GM18499 (cell line): ENCODE data around the gene DCAF10.
"Not testable (repeated sequence)": the region's sequence is repeated elsewhere in the genome, so short reads cannot be mapped to it uniquely, and the experiment has no call there.

Experiments
- ATAC-seq: cut with Tn5 transposase; IDR thresholded peaks from one replicate; pipeline ENCODE4 v1.9.1; 2021; ENCODE audit warnings: moderate number of reproducible peaks; ENCODE audit not compliant: insufficient read depth, unreplicated experiment

DCAF10 gene

DNA sequence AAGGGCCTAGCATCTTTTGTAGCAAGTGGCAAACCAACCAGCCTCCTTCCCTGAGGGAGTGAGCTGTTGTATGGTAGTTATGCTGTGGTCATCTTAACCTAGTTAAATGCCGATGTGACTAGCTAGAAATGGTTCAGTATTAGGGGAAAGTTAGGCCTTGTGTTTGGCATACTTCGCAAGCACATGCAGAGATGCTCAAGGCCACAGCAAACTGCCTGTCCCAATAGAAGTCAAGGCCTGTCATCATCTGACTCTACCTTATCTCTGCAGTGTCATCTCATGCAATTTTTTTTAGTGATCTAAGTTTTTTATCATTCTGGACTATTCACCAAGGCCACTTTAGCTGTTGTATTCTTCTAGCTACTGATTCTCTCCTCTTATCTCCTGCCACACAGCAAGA is 10.5 kb upstream of the DCAF10 start:
- no peak for ATAC-seq

DNA sequence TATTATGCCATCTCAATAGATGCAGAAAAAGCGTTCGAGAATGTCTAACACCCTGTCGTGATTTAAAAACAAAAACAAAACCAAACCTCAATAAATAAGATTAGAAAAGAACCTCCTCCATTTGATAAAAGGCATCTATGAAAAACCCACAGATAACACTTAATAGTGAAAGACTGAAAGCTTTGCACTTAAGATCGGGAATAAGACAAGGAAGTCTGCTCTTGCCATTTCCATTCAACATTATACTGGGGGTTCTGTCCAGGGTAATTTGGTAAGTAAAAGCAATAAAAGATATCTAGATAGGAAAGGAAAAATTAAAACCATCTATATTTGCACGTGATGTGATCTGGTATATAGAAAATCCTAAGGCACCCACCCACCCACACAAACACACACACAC is 8.5 kb upstream of the DCAF10 start:
- ATAC-seq: no peak

DNA sequence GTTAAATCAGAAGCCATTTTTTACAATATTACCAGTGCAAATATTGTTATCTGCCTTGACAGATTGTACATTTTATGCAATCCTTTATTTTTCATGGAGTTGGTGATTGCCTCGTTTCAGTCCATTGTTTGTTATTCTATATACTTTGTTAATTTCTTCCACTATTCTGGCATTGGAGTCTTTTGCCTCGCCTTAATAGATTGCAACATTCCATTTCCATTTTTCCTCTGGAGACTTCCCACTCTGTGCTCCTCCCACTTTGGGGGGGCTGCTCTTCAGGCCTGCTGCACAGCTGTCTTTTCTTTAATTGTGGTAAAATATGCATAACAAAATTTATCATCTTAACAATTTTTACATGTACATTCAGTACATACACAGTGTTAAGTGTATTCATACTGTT is 4.4 kb upstream of the DCAF10 start:
- no peak for ATAC-seq

DNA sequence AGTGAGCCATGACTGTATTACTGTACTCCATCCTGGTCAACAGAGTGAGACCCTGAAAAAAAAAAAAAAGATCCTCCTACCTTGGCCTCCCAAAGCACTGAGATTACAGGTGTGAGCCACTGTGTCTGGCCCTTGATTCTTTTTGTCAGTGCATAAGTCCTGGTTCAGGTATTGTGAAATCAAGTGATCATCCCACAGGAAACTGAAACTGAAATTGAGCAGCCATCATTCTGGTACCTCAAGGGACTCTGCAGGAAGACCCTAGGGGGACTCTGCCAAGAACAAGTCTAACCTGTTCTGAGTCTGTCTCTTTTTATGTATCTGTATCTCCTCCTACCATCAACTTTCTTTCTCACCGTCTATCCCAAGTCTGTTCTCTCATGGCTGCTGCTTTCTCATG is 1.9 kb upstream of the DCAF10 start:
- no peak for ATAC-seq

DNA sequence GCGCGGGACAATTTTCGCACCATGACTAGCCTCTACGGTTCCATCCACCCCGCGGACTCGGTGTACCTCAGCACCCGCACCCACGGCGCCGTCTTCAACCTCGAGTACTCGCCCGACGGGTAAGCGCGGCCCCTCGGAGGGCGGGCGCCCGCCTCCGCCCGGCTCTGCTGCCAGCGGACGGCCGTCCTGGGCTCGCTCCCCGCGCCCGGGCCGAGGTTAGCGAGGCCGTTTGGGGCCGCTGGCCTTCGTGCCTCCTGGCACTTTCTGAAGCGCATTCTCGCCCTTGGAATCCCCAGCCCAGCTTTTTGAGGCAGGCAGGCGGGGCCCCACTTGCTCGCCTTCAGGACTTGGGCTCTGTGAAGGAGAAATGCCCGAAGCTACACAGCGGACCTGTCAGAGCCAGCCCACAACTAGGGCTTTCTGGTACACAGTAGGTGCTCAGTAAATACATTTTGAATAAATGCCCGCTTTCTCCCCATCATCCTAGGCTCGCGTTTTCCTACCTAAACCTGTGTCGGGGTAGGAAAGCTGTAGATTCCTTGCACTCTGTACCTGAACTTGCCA is 772 bp downstream of the DCAF10 start:
- peak; percentile 14 for ATAC-seq

DNA sequence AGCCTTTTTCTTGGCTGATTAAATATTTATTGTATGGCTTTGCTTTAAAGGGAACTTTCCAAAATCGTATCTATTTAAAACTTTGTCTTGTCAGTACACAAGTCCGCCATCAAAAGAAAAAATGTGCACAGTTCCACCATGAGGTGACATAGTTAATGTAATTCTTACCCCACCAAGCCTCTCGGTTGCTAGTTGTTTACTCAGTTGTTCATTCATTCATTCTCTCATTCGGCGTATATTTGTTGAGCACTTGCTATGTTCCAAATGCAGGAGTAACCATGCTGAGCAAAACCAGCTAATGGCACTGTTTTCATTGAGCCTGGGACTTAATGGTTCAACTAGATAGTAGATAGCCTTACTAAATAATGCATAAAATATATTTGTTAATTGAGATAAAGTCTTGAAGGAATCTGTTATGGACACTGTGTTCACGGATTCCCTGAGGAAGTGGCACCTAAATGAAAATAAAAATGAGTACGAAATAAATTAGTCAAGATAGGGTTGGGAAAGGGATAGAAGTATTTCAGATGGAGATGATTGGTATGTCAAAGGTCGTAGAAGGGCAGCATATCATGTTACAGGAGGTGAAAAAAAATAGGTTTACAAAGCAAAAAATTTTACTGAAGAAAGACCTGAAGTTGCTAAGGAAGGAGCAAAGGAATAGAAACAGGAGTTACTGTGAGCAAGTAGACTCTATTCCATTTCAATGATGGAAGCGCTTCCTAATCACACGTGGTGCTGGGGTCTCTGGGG is 1.5 kb downstream of the DCAF10 start:
- ATAC-seq: no peak

DNA sequence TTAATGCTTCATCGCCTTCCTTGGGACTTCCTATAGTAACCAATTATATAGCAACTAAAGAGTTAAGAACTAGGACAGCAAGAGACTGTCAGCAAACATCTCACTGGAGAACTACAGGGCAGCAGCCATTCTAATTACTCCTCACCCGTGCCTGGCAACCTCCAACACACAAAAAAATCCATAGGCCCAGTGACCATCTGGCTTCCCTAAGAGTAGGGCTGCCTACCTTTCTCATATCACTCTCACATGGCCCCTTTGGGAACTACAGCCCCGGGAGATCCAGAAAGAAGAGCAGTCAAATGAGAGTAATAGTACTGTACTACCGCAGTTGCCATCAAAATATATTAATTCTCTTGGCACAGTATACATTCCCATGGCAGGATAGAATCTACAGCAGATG is 5.7 kb downstream of the DCAF10 start:
- ATAC-seq: no peak

DNA sequence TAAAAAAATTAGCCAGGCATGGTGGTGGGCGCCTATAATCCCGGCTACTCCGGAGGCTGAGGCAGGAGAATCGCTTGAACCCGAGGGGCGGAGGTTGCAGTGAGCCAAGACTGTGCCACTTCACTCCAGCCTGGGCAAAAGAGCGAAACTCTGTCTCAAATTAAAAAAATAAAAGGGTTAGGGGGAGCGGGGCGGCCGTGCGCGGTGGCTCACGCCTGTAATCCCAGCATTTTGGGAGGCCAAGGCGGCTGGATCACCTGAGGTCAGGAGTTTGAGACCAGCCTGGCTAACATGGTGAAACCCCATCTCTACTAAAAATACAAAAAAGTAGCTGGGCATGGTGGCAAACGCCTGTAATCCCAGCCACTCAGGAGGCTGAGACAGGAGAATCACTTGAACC is 9.1 kb downstream of the DCAF10 start:
- not testable (repeated sequence) for ATAC-seq

DNA sequence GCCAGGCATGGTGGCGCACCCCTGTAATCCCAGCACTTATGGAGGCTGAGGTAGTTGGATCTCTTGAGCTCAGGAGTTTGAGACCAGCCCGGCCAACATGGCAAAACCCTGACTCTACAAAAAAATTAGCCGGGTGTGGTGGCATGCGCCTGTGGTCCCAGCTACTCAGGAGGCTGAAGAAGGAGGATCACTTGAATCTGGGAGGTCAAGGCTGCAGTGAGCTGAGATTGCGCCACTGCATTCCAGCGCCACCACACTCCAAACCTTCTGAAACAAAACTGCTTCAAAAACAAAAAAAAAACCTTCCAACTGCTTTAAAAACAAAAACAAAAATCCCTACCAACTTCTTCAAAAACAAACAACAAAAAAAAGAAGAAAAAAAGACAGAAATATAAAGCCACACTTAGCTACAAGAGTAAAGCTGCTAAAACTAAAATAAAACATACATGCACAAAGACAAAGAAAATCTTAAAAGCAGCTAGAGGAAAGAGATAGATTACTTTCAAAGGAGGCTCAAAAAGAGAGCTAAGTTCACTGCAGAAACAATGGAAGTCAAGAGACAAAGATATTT is 11.4 kb downstream of the DCAF10 start:
- ATAC-seq: no peak

DNA sequence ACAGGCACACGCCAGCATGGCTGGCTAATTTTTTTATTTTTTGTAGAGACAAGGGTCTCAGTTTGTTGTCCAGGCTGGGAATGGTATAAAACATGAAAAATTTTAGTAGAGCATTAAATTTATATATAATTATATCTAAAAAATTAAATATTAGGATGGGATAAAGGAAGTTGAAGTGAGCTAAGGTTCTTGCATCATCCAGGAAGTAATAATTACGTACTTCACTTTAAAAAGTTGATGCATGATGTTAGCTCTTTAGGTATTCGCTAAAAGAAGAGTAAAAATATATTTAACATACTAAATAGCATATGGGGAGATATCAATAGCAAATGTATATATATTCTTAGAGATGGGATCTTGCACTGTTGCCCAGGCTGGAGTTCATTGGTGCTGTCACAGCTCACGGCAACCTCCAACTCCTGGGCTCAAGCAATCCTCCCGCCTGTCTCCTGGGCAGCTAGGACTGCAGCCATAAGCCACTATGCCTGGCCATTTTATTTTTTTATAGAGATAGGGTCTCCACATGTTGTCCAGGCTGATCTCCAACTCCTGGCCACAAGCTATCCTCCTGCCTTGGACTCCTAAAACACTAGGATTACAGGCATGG is 12.3 kb downstream of the DCAF10 start:
- ATAC-seq: no peak

DNA sequence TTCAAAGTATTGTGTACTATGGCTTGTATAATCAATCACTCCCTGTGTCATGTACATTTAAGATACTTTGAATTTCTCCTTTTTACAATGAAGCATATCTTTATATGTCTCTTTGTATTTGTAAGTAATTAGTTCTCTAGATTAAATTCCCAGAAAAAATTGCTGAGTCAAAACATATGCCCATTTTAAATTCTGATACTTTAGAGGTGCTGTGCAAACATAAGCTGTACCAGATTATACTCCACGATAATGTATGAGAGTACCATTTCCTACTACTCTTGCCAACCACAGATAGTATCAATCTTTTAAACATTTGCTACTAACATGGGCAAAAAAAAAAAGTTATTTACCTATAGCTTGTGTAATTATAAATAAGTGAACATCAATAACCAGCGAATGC is 18.3 kb downstream of the DCAF10 start:
- no peak for ATAC-seq

DNA sequence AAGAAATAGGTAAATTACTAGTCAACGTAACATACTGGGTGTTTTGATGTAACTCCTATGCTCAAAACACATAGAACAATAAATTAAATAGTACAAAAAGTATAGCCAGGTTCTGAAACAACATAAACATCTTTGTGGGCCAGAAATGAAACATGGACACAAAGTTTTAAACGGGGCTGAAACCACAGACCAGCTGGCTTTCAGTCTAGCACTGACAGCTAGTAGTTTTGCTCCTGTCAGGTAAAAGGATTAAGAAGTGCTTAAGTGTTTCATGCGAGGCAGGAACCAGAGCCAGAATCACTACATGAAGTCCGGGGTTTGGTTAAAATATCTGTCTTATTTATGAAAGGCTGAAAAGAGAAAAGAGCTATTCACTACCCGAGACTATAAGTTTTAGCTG is 19.5 kb downstream of the DCAF10 start:
- no peak for ATAC-seq

DNA sequence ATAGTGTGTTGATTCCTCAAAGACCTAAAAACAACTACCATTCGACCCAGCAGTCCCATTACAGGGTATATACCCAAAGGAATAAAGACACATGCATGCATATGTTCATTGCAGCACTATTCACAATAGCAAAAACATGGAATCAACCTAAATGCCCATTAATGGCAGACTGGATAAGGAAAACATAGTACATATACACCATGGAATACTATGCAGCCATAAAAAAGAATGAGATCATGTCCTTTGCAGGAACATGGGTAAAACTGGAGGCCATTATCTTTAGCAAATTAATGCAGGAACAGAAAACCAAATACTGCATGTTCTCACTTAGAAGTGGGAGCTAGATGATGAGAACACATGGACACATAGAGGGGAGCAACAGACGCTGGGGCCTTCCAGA is 24.6 kb downstream of the DCAF10 start:
- ATAC-seq: not testable (repeated sequence)

DNA sequence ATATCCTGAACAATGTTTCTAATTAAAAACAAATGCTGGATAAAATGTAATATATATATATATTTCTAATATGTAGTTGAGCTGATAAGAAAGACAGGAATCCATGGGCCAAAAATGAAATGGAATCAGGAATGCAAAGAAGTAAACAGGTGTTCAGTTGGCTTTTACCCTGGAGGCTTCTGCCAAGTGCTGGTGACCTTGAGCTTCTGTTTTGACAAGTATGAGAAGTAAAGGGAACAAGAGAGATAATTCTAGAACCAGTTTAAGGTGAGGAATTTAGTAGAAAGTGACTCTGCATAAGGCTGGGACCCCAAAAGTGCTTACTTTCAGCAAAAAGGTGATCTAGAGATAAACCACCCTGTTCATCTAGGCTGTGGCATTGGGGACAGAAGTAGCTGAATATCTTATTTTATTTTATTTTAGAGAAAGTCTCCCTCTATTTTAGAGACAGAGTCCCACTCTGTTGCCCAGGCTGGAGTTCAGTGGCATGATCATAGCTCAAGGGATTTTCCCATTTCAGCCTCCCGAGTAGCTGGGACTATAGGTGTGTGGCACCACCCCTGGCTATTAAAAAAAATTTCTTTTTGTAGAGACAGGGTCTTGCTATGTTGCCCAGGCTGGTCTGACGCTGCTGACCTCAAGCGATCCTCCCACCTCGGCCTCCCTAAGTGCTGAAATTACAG is 27.0 kb downstream of the DCAF10 start:
- ATAC-seq: no peak

DNA sequence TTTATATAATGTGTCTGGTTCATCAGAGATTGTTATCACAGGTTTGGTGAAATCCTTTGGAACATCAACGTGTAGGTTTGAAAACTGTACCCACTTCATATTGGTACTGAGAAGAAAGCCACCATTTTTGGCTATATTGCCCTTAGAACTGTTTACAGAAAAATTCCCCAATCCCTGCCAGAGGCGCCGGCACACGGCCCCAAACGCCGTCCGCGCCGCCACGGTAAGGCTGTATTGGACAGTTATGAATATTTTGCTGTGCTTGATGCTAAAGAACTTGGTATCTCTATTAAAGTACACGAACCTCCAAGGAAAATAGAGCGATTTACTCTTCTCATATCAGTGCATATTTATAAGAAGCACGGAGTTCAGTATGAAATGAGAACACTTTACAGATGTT is 35.2 kb downstream of the DCAF10 start:
- ATAC-seq: no peak

DNA sequence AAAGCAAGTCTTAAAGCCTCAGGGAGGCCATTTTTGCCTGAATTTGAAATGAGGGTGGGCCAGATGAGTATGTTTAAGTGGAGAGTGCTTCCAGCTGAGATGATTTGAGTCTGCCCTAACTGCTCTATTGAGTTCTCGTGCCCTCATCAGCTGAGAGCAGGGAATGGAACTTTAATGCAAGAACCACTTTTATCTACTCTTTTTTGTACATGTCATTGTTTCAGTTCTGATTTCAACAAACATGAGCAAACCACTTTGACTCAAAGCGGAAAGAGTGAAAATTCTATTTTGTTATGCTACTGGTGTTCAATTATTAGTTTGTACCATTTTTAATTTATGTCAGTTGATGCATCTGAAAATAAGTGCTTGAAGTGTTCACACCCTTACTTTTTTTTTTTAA is 35.8 kb downstream of the DCAF10 start:
- peak; percentile 64 for ATAC-seq

DNA sequence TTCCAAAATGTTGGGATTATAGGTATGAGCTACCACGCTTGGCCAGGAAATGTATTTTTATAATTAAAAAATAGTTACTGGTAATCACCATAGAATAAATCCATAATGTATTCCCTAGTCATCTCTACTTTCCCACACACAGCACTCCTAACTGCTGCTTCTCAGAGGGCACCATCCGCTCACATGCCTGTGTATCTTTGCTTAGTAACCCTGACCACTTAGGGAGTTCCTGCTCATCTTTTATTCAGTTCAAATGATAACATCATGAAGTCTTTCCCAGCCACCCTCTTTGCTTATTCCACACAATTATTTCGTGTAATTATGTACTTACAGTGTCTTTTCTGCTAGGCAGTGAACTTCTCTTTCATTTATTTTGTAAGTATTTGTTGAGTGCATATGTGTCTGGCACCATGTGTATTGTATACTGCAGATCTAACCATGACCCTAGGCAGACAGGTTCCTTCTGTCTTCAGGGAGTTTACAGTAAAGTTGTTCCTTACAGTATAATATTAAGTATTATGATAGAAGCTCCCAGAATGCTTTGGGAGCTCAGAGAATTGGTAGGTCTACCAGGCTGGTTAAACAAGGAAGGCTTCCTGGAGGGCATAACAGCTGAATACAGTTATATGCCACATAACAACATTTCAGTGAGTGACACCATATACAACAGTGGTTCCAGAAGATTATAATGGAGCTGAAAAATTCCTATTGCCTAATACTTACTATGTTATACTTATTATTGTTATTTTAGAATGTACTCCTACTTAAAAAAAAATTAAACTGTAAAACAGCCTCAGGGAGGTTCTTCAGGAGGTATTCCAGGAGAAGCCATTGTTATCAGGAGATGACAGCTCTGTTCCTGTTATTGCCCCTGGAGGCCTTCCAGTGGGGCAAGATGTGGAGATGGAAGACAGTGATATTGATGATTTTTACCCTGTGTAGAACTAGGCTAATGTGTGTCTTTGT is 39.2 kb downstream of the DCAF10 start:
- ATAC-seq: no peak

DNA sequence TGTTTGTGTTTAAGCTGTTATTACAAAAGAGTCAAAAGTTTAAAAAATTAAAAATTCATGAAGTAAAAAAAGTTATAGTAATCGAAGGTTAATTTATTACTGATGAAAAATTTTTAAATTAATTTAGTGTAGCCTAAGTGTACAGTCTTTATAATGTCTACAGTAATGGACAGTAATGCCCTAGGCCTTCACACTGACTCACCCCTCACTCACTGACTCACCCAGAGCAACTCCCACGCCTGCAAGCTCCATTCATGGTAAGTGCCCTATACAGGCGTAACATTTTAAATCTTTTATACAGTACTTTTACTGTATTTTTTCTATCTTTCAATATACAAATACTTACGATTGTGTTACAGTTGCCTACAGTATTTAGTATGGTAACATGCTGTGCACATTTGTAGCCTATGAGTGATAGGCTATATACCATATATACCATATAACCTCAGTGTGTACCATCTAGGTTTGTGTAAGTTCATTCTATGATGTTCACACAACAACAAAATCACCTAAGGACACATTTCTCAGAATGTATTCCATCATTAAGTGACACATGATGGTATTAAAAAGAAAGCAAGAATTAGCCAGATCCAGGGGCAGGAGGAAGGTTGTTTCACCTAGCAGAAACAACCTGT is 40.1 kb downstream of the DCAF10 start:
- ATAC-seq: no peak

DNA sequence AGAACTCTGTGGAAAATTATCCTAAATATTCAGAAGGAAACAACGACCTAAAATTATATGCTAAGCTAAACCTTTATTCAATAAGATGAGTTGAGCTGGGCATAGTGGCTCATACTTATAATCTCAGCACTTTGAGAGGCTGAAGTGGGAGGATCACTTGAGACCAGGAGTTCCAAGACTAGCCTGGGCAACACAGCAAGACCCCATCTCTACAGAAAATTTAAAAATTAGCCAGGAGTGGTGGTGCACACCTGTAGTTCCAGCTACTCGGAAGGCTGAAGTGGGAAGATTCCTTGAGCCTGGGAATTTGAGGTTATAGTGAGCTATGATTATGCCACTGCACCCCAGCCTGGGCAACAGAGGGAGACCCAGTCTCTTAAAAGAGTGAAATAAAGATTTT is 51.6 kb downstream of the DCAF10 start:
- no peak for ATAC-seq
